Endothelial cell (in vitro differentiated cells): ENCODE data around the gene MED13L. TPM values are rescaled to one million over a fixed set of nuclear protein-coding genes. Genes with fewer than 3 reads are reported as not detected.

ENCODE experiments used
- DNase-seq: peaks from one replicate; pipeline ENCODE4 v3.0.0; 2021; ENCODE audit warnings: low spot score
- H3K27ac Mint-ChIP-seq: one replicate; pipeline ENCODE4 v1.8.0; 2021; ENCODE audit warnings: mixed read lengths, inconsistent platforms; ENCODE audit not compliant: unreplicated experiment
- H3K27me3 Mint-ChIP-seq: one replicate; pipeline ENCODE4 v1.8.0; 2021; ENCODE audit warnings: mild to moderate bottlenecking, moderate library complexity, mixed read lengths, inconsistent platforms; ENCODE audit not compliant: unreplicated experiment
- H3K36me3 Mint-ChIP-seq: one replicate; pipeline ENCODE4 v1.8.0; 2021; ENCODE audit warnings: mild to moderate bottlenecking, low read depth, mixed read lengths, inconsistent platforms; ENCODE audit not compliant: unreplicated experiment
- H3K4me1 Mint-ChIP-seq: one replicate; pipeline ENCODE4 v1.8.0; 2021; ENCODE audit warnings: mild to moderate bottlenecking, mixed read lengths, inconsistent platforms; ENCODE audit not compliant: unreplicated experiment
- H3K4me3 Mint-ChIP-seq: one replicate; pipeline ENCODE4 v1.8.0; 2021; ENCODE audit warnings: mild to moderate bottlenecking, mixed read lengths, inconsistent platforms; ENCODE audit not compliant: unreplicated experiment
- H3K9me3 Mint-ChIP-seq: one replicate; pipeline ENCODE4 v1.8.0; 2021; ENCODE audit warnings: mixed read lengths, inconsistent platforms; ENCODE audit not compliant: unreplicated experiment
- total RNA-seq: library from RNA; stranded (reverse); fragmentation: NEBNext Ultra II Directional; extraction: Animal tissue kit (Norgen Biotek cat#: 25700); gene quantifications from one replicate; pipeline ENCODE4 v1.2.1, GENCODE V29; 2021; ENCODE audit not compliant: unreplicated experiment
- TF ChIP-seq, protein P1 (sequence below): fragments of 200-600 bp; sonication (generic); IDR thresholded peaks from one replicate; pipeline ENCODE4 v1.5.0; 2021; ENCODE audit warnings: antibody characterized with exemption; ENCODE audit not compliant: unreplicated experiment

MED13L gene
- total RNA-seq, 1 donor from 2014 or later, result 97.0 TPM

DNA sequence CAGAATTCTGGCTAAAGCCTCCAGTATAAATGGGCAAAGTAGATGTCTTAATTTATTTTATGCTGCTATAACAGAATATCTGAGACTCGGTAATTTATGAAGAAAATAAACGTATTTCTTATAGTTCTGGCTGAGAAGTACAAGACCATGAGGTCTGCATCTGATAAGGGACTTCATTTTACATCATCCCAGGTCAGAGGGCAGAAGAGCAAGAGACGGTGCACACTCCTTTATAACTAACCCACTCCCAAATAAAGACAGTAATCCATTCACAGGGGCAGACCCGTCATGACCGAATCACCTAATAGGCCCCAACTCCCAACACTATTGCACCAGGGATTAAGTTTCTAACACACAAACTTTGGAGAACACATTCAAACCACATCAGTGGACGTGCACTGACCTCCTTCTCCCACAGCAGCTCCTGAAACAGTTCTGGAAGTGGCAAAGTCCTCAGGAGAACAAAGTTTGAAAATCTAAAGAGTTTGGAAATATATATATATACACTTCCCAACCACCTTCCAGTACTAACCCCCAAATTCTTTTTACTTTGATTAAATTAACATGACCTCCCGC lies 116.5 kb downstream of the MED13L start:
- H3K36me3 Mint-ChIP-seq, result no peaks in the 10 kb centered on the region
- H3K27ac Mint-ChIP-seq, result no peak overlapping the region
- TF ChIP-seq, protein P1, sequence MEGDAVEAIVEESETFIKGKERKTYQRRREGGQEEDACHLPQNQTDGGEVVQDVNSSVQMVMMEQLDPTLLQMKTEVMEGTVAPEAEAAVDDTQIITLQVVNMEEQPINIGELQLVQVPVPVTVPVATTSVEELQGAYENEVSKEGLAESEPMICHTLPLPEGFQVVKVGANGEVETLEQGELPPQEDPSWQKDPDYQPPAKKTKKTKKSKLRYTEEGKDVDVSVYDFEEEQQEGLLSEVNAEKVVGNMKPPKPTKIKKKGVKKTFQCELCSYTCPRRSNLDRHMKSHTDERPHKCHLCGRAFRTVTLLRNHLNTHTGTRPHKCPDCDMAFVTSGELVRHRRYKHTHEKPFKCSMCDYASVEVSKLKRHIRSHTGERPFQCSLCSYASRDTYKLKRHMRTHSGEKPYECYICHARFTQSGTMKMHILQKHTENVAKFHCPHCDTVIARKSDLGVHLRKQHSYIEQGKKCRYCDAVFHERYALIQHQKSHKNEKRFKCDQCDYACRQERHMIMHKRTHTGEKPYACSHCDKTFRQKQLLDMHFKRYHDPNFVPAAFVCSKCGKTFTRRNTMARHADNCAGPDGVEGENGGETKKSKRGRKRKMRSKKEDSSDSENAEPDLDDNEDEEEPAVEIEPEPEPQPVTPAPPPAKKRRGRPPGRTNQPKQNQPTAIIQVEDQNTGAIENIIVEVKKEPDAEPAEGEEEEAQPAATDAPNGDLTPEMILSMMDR, result no peak
- no peaks in the 10 kb centered on the region for H3K9me3 Mint-ChIP-seq
- no peak for DNase-seq
- H3K4me3 Mint-ChIP-seq, result no peak overlapping the region
- H3K4me1 Mint-ChIP-seq, result peaks cover 27% of the 10 kb centered on the region
- H3K27me3 Mint-ChIP-seq, result no peaks in the 10 kb centered on the region

DNA sequence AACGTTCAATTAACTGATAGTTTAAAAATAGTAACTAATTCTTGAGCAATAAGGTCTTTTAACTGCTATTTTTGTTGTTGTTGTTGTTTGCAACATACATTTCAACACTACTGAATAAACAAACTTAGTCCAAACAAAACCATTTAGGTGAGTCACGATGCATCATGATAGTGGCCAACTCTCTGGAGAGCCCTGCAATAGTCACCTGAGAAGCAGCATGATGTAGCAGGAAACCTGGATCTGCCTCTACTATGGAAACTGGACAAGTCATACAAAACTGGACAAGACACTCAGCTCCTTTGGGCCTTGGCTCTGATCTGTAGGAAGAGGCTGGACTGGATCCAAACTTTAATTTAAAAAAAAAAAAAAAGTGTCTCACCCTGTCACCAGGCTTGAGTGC lies 117.3 kb downstream of the MED13L start:
- no peak for DNase-seq
- H3K4me1 Mint-ChIP-seq, result peaks cover 23% of the 10 kb centered on the region
- H3K36me3 Mint-ChIP-seq, result no peaks in the 10 kb centered on the region
- no peak overlapping the region for H3K4me3 Mint-ChIP-seq
- TF ChIP-seq, protein P1, result no peak
- no peaks in the 10 kb centered on the region for H3K9me3 Mint-ChIP-seq
- H3K27ac Mint-ChIP-seq, result peak overlapping the region; percentile 34
- H3K27me3 Mint-ChIP-seq, result no peaks in the 10 kb centered on the region

DNA sequence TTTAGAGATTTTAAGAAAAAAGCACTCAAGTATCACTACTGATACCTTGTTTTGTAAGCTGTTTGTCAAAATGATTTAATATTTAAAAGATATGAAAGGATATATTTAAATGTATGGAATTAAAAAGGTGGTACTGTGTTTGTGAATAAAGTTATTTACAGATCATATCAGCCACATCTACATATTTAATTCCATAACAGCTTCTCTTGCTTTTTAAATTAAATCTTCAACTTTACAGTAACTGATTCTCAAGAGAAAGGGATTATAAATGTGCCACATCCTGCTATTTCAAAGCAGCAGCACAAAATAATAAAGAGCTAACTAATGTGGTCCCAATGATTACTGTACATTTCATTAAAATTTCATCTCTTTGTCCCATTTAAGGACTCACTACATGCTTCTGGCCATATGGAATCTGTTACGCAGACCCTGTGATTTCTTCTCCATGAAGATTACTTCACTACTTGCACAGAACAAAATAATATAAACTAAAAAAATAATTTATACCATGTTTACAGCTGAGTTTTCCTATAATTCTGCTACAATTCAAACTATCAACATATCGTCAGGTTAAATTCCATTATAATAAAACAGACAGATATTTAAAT lies 117.8 kb downstream of the MED13L start:
- Mint-ChIP-seq H3K4me3 (no peak overlapping the region), H3K36me3 (no peaks in the 10 kb centered on the region), H3K4me1 (peaks cover 23% of the 10 kb centered on the region), H3K27me3 (no peaks in the 10 kb centered on the region), H3K27ac (no peak overlapping the region), H3K9me3 (no peaks in the 10 kb centered on the region)
- TF ChIP-seq, protein P1, result no peak
- no peak for DNase-seq

DNA sequence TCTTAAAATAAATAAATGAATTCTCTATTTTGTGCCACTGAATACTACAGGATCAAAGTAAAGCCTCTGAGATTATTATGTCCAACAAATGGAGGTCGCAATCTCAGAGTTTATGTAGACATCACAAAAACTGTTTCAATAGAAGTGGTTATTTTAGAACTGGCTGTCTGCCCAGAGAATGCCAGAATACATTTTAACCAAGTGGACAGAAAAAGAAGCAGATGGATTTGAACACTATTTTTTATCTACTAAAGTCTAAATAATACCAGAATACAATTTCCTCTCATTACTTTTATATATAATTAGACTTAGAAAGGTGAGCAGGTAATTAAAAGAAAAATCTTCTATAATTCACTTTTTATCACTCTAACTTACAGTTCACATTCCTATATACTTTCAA lies 118.3 kb downstream of the MED13L start:
- DNase-seq, result no peak
- H3K4me3 Mint-ChIP-seq, result no peak overlapping the region
- H3K36me3 Mint-ChIP-seq, result no peaks in the 10 kb centered on the region
- H3K4me1 Mint-ChIP-seq, result peaks cover 24% of the 10 kb centered on the region
- H3K27me3 Mint-ChIP-seq, result no peaks in the 10 kb centered on the region
- no peak overlapping the region for H3K27ac Mint-ChIP-seq
- no peaks in the 10 kb centered on the region for H3K9me3 Mint-ChIP-seq
- TF ChIP-seq, protein P1, result no peak

DNA sequence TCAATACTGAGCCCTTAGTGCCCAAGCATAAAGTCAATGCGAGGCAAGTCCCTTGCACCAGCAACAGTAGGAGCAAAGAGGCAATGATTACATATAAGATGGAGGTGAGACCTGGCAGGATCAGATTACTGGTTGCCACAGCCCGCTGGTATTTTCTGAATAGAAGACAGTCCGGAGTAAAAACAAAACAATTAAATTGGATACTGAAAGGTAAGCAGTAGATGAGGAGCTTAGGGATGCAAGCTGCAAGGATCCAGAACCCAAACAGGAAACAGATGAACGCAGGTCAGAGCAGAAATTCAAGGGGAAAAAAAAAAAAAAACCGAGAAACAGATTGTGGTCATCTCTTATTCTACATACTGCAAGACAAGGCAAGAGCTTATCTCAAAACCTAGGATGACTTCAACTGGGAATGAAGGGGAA lies 119.6 kb downstream of the MED13L start:
- Mint-ChIP-seq H3K36me3 (no peaks in the 10 kb centered on the region), H3K27me3 (no peaks in the 10 kb centered on the region), H3K4me3 (no peak overlapping the region), H3K4me1 (peaks cover 37% of the 10 kb centered on the region), H3K27ac (peak overlapping the region; percentile 57), H3K9me3 (no peaks in the 10 kb centered on the region)
- TF ChIP-seq, protein P1, result no peak
- no peak for DNase-seq
